Measurements from ENCODE around the gene TM2D3. TPM values are rescaled to one million over a fixed set of nuclear protein-coding genes. Genes with fewer than 3 reads are reported as not detected.

Gene TM2D3
- total and polyA plus RNA-seq, 4 donors = 22.0 to 44.1 (median 37.9) TPM

DNA sequence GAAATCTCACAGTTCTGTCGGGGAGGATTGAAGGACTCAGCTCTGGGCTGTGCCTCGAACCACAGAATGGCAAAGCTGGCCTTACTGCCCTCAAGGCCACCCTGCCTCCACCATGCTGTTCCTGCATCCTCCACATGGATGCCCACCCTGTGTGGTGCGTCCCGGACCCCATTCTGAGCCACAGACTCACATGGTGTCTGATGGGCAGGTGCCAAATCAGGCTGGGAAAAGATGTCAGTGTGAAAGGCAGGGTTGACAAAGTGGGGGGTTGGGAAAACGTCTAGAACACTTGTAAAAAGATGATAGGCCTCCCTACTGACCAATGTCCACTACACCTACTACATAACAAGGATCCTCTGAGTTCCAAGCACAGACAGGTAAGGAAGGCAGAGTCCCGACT lies 49.4 kb downstream of the TM2D3 start:
- Histone ChIP-seq H3K9ac (ENCODE audit: low read depth in 1 of 2, low read length in 2 of 2) (no peak overlapping the region), H3K4me1 (ENCODE audit: control insufficient read depth in 4 of 4, insufficient read depth in 4 of 4, low read length in 3 of 4) (no peaks in the 10 kb centered on the region), H3K27me3 (ENCODE audit: control insufficient read depth in 4 of 4, insufficient read depth in 4 of 4, low read length in 3 of 4) (no peaks in the 10 kb centered on the region), H3K9me3 (ENCODE audit: control insufficient read depth in 4 of 4, low read length in 3 of 4) (no peaks in the 10 kb centered on the region), H3K4me3 (ENCODE audit: low read depth in 1 of 3, low read length in 3 of 3) (no peak overlapping the region), H3K36me3 (ENCODE audit: control insufficient read depth in 4 of 4, insufficient read depth in 3 of 4, low read depth in 1 of 4, low read length in 3 of 4) (no peaks in the 10 kb centered on the region), H3K27ac (ENCODE audit: low read depth in 1 of 2, low read length in 2 of 2) (no peak overlapping the region)
- 88% methylated on average over 6 of the region's 6 CpGs for WGBS
- TF ChIP-seq FOXA2 (IDR thresholded peaks at IDR 0.05) (no peak), FOXA1 (IDR thresholded peaks at IDR 0.05) (no peak), HNF4G (IDR thresholded peaks at IDR 0.05) (no peak), YY1 (IDR thresholded peaks at IDR 0.05) (no peak), EGR1 (IDR thresholded peaks at IDR 0.05; ENCODE audit: low read depth in 2 of 2) (no peak)
- TF ChIP-seq, protein P1, sequence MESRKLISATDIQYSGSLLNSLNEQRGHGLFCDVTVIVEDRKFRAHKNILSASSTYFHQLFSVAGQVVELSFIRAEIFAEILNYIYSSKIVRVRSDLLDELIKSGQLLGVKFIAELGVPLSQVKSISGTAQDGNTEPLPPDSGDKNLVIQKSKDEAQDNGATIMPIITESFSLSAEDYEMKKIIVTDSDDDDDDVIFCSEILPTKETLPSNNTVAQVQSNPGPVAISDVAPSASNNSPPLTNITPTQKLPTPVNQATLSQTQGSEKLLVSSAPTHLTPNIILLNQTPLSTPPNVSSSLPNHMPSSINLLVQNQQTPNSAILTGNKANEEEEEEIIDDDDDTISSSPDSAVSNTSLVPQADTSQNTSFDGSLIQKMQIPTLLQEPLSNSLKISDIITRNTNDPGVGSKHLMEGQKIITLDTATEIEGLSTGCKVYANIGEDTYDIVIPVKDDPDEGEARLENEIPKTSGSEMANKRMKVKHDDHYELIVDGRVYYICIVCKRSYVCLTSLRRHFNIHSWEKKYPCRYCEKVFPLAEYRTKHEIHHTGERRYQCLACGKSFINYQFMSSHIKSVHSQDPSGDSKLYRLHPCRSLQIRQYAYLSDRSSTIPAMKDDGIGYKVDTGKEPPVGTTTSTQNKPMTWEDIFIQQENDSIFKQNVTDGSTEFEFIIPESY (IDR thresholded peaks at IDR 0.05) = no peak
- TF ChIP-seq, protein P2, sequence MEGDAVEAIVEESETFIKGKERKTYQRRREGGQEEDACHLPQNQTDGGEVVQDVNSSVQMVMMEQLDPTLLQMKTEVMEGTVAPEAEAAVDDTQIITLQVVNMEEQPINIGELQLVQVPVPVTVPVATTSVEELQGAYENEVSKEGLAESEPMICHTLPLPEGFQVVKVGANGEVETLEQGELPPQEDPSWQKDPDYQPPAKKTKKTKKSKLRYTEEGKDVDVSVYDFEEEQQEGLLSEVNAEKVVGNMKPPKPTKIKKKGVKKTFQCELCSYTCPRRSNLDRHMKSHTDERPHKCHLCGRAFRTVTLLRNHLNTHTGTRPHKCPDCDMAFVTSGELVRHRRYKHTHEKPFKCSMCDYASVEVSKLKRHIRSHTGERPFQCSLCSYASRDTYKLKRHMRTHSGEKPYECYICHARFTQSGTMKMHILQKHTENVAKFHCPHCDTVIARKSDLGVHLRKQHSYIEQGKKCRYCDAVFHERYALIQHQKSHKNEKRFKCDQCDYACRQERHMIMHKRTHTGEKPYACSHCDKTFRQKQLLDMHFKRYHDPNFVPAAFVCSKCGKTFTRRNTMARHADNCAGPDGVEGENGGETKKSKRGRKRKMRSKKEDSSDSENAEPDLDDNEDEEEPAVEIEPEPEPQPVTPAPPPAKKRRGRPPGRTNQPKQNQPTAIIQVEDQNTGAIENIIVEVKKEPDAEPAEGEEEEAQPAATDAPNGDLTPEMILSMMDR (IDR thresholded peaks at IDR 0.05; ENCODE audit: low read depth, low read length, missing input control) = no peak
- no peak for DNase-seq (ENCODE audit: low spot score)

DNA sequence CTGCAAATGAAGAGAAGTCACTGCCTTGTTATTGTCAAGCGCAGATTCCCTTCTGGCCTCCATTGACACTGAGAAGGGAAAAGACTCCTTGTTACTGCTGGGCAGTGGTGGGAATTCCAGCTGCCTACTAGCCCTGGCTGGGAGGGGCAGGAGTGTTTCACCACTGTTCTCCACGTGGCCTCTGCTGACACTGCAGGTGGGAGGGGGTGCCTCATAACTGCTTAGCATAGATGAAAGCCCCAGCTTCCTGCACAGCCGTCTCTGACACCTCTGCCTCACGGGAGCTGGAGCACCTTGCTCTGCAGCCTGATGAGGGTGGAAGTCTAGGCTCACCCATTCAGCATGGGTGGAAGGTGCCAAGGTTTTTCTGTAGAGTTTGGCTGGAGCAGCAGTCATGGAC lies 52.1 kb downstream of the TM2D3 start:
- WGBS = 51% methylated on average over 4 of the region's 4 CpGs
- no peak overlapping the region for H3K9ac ChIP-seq (ENCODE audit: low read depth in 1 of 2, low read length in 2 of 2)
- DNase-seq (ENCODE audit: low spot score) = no peak
- no peak overlapping the region for H3K27ac ChIP-seq (ENCODE audit: low read depth in 1 of 2, low read length in 2 of 2)
- no peak overlapping the region for H3K4me3 ChIP-seq (ENCODE audit: low read depth in 1 of 3, low read length in 3 of 3)
- H3K4me1 ChIP-seq (ENCODE audit: control insufficient read depth in 4 of 4, insufficient read depth in 4 of 4, low read length in 3 of 4) = no peaks in the 10 kb centered on the region
- TF ChIP-seq HNF4A (conservative IDR thresholded peaks at IDR 0.05) (no peak), GABPA (IDR thresholded peaks at IDR 0.05 in 1 of 2, conservative IDR thresholded peaks at IDR 0.05 in 1 of 2) (no peak), EGR1 (IDR thresholded peaks at IDR 0.05; ENCODE audit: low read depth in 2 of 2) (no peak), FOXA2 (IDR thresholded peaks at IDR 0.05) (no peak), RXRA (IDR thresholded peaks at IDR 0.05) (no peak), TAF1 (conservative IDR thresholded peaks at IDR 0.05) (no peak), JUND (IDR thresholded peaks at IDR 0.05) (no peak), RAD21 (IDR thresholded peaks at IDR 0.05) (no peak), SP1 (IDR thresholded peaks at IDR 0.05) (no peak), YY1 (IDR thresholded peaks at IDR 0.05) (no peak)
- TF ChIP-seq, protein P3, sequence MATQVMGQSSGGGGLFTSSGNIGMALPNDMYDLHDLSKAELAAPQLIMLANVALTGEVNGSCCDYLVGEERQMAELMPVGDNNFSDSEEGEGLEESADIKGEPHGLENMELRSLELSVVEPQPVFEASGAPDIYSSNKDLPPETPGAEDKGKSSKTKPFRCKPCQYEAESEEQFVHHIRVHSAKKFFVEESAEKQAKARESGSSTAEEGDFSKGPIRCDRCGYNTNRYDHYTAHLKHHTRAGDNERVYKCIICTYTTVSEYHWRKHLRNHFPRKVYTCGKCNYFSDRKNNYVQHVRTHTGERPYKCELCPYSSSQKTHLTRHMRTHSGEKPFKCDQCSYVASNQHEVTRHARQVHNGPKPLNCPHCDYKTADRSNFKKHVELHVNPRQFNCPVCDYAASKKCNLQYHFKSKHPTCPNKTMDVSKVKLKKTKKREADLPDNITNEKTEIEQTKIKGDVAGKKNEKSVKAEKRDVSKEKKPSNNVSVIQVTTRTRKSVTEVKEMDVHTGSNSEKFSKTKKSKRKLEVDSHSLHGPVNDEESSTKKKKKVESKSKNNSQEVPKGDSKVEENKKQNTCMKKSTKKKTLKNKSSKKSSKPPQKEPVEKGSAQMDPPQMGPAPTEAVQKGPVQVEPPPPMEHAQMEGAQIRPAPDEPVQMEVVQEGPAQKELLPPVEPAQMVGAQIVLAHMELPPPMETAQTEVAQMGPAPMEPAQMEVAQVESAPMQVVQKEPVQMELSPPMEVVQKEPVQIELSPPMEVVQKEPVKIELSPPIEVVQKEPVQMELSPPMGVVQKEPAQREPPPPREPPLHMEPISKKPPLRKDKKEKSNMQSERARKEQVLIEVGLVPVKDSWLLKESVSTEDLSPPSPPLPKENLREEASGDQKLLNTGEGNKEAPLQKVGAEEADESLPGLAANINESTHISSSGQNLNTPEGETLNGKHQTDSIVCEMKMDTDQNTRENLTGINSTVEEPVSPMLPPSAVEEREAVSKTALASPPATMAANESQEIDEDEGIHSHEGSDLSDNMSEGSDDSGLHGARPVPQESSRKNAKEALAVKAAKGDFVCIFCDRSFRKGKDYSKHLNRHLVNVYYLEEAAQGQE (IDR thresholded peaks at IDR 0.05) = no peak
- TF ChIP-seq, protein P4, sequence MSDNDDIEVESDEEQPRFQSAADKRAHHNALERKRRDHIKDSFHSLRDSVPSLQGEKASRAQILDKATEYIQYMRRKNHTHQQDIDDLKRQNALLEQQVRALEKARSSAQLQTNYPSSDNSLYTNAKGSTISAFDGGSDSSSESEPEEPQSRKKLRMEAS (IDR thresholded peaks at IDR 0.05) = no peak
- TF ChIP-seq, protein P5, sequence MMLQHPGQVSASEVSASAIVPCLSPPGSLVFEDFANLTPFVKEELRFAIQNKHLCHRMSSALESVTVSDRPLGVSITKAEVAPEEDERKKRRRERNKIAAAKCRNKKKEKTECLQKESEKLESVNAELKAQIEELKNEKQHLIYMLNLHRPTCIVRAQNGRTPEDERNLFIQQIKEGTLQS (IDR thresholded peaks at IDR 0.05) = no peak
- TF ChIP-seq, protein P1 (IDR thresholded peaks at IDR 0.05) = no peak
- TF ChIP-seq, protein P2 (IDR thresholded peaks at IDR 0.05; ENCODE audit: low read depth, low read length, missing input control) = no peak
- H3K36me3 ChIP-seq (ENCODE audit: control insufficient read depth in 4 of 4, insufficient read depth in 3 of 4, low read depth in 1 of 4, low read length in 3 of 4) = no peaks in the 10 kb centered on the region
- H3K9me3 ChIP-seq (ENCODE audit: control insufficient read depth in 4 of 4, low read length in 3 of 4) = peaks cover 0 to 4% (median 0%) of the 10 kb centered on the region in 4 donors
- no peaks in the 10 kb centered on the region for H3K27me3 ChIP-seq (ENCODE audit: control insufficient read depth in 4 of 4, insufficient read depth in 4 of 4, low read length in 3 of 4)
